BE2C (cell line): ENCODE measurements around the gene SLC35E3.

Experiments
- DNase-seq: peaks from one replicate; pipeline ENCODE4 v3.0.0-alpha.2; 2020
- H3K27me3 ChIP-seq: fragments of 250-450 bp; sonication (Bioruptor Pico); 2 replicates; pipeline ENCODE4 v1.5.1; 2020; ENCODE audit warnings: mild to moderate bottlenecking
- H3K36me3 ChIP-seq: fragments of 250-450 bp; sonication (Bioruptor Pico); 2 replicates; pipeline ENCODE4 v1.5.1; 2020; ENCODE audit warnings: mild to moderate bottlenecking
- H3K4me1 ChIP-seq: fragments of 250-450 bp; sonication (Bioruptor Pico); 2 replicates; pipeline ENCODE4 v1.5.1; 2020
- H3K4me3 ChIP-seq: 2 replicates; pipeline ENCODE4 v1.5.1; 2011; ENCODE audit warnings: low read depth, low read length
- H3K9me3 ChIP-seq: fragments of 250-450 bp; sonication (Bioruptor Pico); 2 replicates; pipeline ENCODE4 v1.5.1; 2020
- CTCF ChIP-seq: IDR thresholded peaks from 2 replicates; pipeline ENCODE4 v1.5.1; 2012; ENCODE audit warnings: mild to moderate bottlenecking, low read depth, low read length

The SLC35E3 gene

GRCh38 chr12:68745376-68745903 is 536 bp upstream of the SLC35E3 start:
- H3K4me3 ChIP-seq: peak overlapping the region; percentile 92
- no peak for DNase-seq
- no peaks in the 10 kb centered on the region for H3K27me3 ChIP-seq
- H3K4me1 ChIP-seq: no peaks in the 10 kb centered on the region; the same call in 1 of the 2 replicates
- no peaks in the 10 kb centered on the region for H3K9me3 ChIP-seq
- TF ChIP-seq CTCF: no peak
- peaks cover 14% of the 10 kb centered on the region; the same call in 1 of the 2 replicates for H3K36me3 ChIP-seq

GRCh38 chr12:68746572-68747180 is 700 bp downstream of the SLC35E3 start:
- no peak for TF ChIP-seq CTCF
- Histone ChIP-seq H3K4me1 (no peaks in the 10 kb centered on the region; the same call in 1 of the 2 replicates), H3K36me3 (peaks cover 14% of the 10 kb centered on the region; the same call in 1 of the 2 replicates), H3K9me3 (no peaks in the 10 kb centered on the region), H3K4me3 (peak overlapping the region; percentile 92), H3K27me3 (no peaks in the 10 kb centered on the region)
- peak; percentile 53 for DNase-seq

- peaks cover 10% of the 10 kb centered on the region for H3K36me3 ChIP-seq
- no peaks in the 10 kb centered on the region for H3K9me3 ChIP-seq
- TF ChIP-seq CTCF: no peak
These were observed 3.5 kb downstream of the SLC35E3 start for GRCh38 chr12:68749443-68749842.

GRCh38 chr12:68749861-68750260 is 3.9 kb downstream of the SLC35E3 start:
- H3K27me3 ChIP-seq: no peaks in the 10 kb centered on the region
- no peak for DNase-seq
- no peak overlapping the region for H3K4me3 ChIP-seq
- H3K36me3 ChIP-seq: peaks cover 12% of the 10 kb centered on the region
- H3K4me1 ChIP-seq: no peaks in the 10 kb centered on the region; the same call in 1 of the 2 replicates
- H3K9me3 ChIP-seq: no peaks in the 10 kb centered on the region
- no peak for TF ChIP-seq CTCF

More at GRCh38 chr12:68749443-68749842, 3.5 kb downstream of the SLC35E3 start:
- Histone ChIP-seq H3K4me1 (no peaks in the 10 kb centered on the region; the same call in 1 of the 2 replicates), H3K27me3 (no peaks in the 10 kb centered on the region), H3K4me3 (no peak overlapping the region)
- DNase-seq: no peak

- Histone ChIP-seq H3K4me3 (no peak overlapping the region), H3K36me3 (peaks cover 16% of the 10 kb centered on the region), H3K4me1 (no peaks in the 10 kb centered on the region; the same call in 1 of the 2 replicates), H3K9me3 (no peaks in the 10 kb centered on the region), H3K27me3 (no peaks in the 10 kb centered on the region)
- TF ChIP-seq CTCF: no peak
- no peak for DNase-seq
These were observed 4.5 kb downstream of the SLC35E3 start for GRCh38 chr12:68750506-68750905.

- H3K4me1 ChIP-seq: no peaks in the 10 kb centered on the region
- no peaks in the 10 kb centered on the region for H3K27me3 ChIP-seq
- TF ChIP-seq CTCF: no peak
- H3K9me3 ChIP-seq: no peaks in the 10 kb centered on the region
- no peak overlapping the region for H3K4me3 ChIP-seq
- no peak for DNase-seq
- H3K36me3 ChIP-seq: peaks cover 17% of the 10 kb centered on the region
These were observed 9.7 kb downstream of the SLC35E3 start for GRCh38 chr12:68755536-68756243.
